Heart left ventricle (tissue), 13 donors: Measurements from ENCODE around the gene RCBTB1.

Source experiments
- CTCF ChIP-seq, 12 donors: fragments of 200-600 bp; sonication (generic) in 4 of 12; IDR thresholded peaks; one replicate each; pipeline versions ENCODE4 v1.5.0 to v1.8.0; 2018 to 2022; ENCODE audit warnings: antibody characterized with exemption in 12 of 12, mild to moderate bottlenecking in 5 of 12
- POLR2A ChIP-seq, 2 donors: fragments of 450-650 bp; IDR thresholded peaks; one replicate each; pipeline ENCODE4 v1.6.1; 2017; ENCODE audit warnings: antibody characterized with exemption in 2 of 2, mild to moderate bottlenecking in 2 of 2, moderate library complexity in 2 of 2
- donor health status: ischemic (EF 13 %, LVEDD 7.1; RV severe dilation, severe dysfunction).
- donor health status: DM: no; HTN: yes; CAD: no.
- donor health status: DM: no; HTN: no; CAD: no.
- donor health status: ischemic (EF 25% LVEDD 6.9; RV normal size, moderate dysfunction).
- donor health status: ischemic (EF 25% LVEDD 5.7; RV mildly dilated, moderate dysfunction).
- donor health status: ischemic (EF 35%, LVEDD 5.7; RV mildly dilated, moderate dysfunction).
- donor health status: nonischemic (EF 11% LVEDD 7.7; RV severe dilation, severe dysfunction).
- donor health status: DM: yes; HTN: yes; CAD: no.
- donor health status: PGD.
- donor health status: ischemic (EF 29% LVEDD 5.4; RV normal size, mild dysfunction).
- donor health status: nonischemic (EF 23%, LVEDD 6.1; RV moderate dilation, normal function).

DNA sequence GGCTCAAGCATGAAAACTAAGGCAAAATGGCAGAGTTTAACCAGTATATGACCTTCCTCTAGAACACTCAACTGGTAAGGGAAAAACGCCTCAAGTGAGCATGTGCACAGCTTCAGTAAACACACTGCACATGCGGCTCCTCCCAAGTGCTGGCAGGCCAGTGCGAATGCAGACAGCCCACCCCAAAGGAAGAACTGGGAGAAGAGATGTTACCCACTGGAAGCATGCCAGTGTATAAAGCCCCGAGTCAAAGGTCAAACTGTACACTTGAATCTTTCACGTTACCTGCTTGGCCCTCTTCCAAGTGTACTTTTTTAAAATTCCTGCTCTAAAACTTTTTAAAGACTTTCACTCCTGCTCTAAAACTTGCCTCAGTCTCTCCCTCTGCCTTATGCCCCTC lies 19.2 kb upstream of the RCBTB1 start:
- TF ChIP-seq CTCF (IDR thresholded peaks at IDR 0.05) = no peak
- no peak for TF ChIP-seq POLR2A (IDR thresholded peaks at IDR 0.05)
